HG03469 (cell line): ENCODE results near the gene COG7.

Experiments
- ATAC-seq: cut with Tn5 transposase; IDR thresholded peaks from one replicate; pipeline ENCODE4 v1.9.1; 2021; ENCODE audit warnings: mild to moderate bottlenecking, moderate library complexity, moderate number of reproducible peaks; ENCODE audit not compliant: unreplicated experiment

Gene COG7

DNA sequence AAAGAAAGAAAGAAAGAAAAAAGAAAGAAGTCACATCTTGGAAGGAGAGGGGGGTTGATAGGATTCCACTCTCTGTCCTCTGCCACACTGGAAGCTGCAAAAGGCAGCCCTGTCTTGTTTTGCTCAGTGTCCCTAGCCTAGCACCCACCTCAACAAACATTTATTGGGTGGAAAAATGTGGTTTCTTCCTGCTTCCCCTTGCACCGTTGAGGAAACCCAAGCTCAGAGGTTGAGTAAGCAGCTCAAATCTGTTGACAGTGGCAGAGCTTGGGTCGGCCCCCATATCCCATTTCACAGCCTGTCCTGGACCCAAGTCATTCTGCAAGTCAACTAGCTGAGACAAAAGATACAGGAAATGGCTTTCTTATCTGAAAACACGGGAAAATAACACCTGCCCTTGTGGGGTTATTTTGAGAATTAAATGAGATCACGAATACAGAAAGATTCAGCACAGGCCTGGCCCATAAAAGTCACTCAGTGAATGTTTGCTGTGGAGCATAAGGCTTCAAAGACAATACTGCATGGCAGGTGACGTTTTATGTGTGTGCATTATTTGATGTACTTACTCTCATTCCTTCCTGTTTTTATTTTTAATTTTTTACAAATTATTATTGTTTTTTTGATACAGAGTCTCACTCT lies 87.3 kb downstream of the COG7 start:
- ATAC-seq, result no peak

DNA sequence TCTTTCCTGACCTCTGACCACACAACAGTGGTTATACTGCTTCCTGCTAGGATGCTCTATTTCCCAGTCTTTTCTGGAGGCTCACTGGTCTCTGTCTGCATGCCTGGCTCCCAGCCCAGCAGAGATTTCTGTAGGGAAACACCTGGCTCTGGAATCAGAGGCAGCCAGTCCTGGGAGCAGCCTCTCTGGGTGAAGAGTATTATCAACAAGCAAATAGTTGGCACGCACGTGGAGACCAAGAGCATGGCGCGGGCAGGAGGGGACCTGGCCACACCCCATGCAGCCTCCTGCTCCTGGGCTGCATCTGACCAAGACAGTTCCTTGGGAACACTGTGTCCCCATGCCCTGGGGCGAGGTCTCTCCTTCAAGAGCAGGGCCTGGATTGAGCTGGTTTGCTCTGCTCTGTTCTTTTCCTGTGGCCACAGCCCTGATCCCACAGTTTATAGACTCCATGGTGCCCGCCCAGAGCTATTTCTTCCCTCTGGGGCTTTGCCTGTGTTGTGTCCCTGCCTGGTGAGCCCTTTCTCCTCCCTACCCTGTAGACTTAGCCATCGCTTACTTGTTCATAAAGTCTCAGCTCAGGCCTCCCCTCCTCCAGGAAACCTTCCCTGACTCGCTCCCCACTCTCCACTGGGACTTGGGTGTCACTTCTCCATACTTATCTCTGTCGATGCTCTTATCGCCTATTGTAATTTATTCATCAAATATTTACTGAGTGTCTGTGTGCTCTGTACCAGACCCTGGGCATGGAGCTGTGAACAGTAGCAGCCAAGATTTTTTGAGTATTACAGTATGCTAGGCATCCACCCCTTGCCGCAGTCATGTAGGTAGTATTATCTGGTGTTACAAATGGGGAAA lies 90.3 kb downstream of the COG7 start:
- ATAC-seq, result no peak

DNA sequence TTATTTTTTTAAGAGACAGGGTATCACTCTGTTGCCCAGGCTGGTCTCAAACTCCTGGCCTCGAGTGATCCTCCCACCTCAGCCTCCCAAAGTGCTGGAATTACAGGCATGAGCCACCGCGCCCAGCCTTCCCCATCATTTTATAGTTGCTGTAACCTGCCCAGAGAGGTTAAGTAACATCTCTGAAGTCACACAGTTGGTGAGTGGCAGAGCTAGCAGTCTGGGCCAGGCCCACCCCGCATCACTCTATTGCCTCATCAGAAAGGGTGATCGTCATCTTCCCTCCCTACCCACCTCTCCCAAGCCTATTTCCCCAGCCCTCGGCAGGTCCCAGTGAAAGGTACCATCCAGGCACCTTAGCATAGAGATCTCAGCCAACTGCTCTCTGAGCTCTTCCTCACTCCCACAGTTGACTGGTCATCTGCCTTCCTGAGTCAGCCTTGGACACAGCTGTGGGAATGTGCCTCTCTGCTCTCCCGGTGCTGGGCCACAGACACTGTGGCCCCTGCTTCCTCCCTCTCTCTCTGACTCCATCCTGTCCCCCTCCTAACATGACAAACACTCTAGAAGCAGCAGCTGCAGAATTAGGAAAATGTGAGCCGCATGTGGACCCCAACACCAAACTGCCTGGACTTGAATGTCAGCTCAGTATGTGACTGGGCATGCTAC lies 93.8 kb downstream of the COG7 start:
- no peak for ATAC-seq

DNA sequence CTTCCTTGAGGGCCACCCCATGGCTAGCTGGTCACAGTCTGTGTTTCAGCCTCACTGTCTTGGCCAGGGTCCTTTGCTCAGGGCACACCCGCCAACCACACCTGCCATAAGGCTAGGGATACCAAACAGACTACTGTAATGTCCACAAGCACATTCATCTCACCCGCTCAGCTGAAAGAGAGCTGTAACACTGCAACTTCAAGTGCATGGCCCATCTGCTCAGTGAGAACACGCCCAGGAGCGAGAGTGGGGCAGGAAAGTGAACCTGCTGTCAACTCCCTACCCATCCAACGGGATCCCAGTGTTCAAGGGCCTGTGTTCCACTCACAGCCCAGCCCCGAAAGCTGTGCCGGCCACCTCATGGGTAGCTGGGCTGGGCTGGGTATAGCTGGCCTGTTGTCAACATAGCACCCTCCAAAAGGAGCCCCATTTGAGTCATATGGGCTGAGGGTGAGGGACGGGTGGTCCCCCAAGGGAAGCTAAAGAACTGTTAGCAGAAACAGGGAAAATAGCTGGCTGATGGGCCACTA lies 95.2 kb downstream of the COG7 start:
- no peak for ATAC-seq

DNA sequence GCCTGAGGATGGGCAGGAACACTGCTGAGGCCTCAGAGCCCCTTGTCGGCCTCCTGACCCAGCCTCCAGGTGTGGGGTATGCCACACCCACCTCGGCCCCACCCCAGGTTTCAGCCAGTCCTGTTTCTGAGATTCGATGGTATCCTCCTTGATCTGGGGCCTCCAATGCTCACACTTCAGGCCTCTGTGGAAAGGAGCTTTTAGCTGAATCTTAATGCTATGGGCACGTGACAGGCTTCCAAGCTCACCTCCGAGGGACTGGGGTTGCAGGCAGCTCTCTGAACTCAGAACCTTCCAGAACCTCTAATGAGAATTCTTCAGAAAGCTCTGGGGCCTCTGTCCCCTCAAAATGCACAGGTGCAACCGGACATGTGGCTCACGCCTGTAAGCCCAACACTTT lies 96.0 kb downstream of the COG7 start:
- no peak for ATAC-seq

DNA sequence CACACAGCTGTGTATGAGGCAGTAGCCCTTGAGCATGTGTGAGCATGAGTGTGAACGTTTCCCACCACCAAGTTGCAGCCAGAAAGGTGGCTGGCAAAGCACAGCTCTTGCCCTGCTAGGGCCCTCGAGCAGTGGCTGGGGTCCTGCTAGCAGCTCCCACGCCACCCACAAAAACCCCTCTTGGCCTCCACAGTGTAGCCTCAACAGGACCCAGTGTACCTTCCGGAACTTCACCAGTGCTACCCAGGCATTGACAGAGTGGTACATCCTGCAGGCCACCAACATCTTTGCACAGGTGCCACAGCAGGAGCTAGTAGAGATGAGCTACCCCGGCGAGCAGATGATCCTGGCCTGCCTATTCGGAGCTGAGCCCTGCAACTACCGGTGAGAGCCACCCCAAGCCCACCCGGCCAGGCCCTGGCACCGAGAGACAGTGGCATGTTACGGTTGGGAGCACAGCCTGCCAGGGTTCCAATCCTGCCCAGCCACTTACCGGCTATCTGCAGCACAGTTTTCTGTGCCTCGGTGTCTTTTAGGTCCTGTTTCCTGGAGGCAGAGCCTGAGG lies 97.8 kb downstream of the COG7 start:
- no peak for ATAC-seq

DNA sequence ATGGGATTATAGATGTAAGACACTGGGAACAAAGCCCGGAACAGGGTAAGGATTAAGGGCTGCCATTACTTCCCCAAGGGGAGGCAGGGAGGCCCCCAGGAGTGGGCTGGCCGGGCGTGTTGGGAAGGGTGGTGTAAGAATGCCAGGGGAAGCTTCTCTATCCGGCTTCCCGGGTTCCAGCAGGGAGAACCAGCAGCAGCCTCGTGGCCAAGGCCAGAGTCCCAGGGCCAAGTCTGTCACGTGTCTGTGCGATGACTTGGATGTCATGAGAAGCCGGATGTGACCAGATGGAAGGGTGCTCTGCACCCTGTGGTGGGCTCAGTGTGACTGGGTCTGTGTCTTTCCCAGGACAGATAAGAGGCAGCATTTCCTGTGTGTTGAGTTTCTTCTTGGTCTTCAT lies 98.7 kb downstream of the COG7 start:
- no peak for ATAC-seq

DNA sequence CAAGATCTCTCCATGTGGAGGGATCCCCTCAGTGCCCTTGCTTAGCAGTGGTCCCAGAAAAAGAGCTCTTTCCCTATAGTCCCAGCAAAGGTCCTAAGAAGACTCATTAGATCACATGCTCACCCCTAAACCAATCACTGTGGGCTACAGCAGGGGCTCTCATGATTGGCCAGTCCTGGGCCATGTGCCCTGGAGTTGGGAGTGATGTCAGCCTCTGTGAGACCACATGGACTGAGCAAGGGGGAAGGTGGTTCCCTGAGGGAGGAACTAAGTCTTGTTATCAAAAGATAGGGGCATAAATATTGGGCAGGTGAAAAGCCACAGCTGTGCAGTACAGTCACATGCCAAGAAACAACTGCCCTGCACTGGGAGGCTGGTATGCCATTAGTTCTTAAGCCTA lies 99.5 kb downstream of the COG7 start:
- no peak for ATAC-seq

DNA sequence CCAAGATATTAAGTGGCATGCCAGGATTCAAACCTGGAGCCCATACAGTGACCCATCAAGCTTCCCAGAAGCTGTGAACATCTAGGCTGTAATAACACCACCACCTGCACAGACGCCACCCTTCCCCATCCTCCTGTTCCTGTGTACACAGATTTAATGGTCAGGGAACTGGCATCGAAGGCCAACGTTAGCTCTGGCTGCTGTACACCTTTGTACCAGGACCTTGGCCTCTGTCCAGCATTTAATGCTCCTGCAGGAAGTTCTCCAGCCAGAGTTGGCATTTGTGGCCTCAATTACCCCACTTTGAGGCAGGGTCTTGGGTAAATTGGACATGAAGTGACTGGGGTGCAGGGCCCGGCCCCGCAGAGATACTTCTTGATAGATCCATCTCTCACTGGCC lies 101.6 kb downstream of the COG7 start:
- no peak for ATAC-seq

DNA sequence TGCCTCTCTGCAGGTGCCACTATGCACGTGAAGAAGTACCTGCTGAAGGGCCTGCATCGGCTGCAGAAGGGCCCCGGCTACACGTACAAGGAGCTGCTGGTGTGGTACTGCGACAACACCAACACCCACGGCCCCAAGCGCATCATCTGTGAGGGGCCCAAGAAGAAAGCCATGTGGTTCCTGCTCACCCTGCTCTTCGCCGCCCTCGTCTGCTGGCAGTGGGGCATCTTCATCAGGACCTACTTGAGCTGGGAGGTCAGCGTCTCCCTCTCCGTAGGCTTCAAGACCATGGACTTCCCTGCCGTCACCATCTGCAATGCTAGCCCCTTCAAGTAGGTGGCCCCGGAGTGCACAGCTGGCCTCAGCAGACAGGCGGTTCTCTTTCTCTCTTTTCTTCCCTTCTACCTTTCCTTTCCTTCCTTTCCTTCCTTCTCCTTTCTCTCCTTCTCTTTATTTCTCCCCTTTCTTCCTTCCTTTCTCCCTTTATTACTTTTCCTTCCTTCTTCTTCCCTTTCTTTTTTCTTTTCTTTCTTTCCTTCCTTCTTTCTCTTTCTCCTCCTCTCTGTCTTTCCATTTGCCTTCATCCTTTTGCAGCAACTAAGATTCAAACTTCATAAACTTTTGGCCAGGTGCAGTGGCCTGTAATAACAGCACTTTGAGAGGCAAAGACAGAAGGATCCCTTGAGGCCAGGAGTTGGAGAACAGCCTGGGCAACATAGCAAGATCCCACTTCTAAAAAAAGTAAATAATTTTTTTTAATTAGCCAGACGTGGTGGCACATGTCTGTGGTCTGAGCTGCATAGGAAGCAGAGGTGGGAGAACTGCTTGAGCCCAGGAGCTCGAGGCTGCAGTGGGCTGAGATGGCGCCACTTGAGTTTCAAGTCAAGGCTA lies 104.2 kb downstream of the COG7 start:
- ATAC-seq, result no peak

DNA sequence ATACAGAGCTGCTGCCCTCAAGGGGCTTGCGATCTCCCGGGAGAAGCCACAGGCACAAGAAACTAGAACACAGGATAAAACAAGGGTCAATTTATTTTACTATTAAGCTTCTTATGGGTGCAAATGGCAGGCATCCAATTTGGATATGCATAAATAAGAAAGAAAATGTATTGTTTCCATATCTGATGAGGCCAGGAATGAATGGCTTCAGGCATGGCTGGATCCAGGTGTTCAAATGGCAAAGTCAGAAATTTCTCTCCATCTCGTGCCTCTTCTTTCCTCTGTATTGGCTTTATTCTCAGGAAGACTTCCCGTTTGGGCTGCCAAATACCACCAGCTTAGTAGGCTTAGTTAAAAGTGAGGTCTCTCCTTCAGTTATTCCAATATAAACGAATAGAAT lies 107.8 kb downstream of the COG7 start:
- no peak for ATAC-seq

DNA sequence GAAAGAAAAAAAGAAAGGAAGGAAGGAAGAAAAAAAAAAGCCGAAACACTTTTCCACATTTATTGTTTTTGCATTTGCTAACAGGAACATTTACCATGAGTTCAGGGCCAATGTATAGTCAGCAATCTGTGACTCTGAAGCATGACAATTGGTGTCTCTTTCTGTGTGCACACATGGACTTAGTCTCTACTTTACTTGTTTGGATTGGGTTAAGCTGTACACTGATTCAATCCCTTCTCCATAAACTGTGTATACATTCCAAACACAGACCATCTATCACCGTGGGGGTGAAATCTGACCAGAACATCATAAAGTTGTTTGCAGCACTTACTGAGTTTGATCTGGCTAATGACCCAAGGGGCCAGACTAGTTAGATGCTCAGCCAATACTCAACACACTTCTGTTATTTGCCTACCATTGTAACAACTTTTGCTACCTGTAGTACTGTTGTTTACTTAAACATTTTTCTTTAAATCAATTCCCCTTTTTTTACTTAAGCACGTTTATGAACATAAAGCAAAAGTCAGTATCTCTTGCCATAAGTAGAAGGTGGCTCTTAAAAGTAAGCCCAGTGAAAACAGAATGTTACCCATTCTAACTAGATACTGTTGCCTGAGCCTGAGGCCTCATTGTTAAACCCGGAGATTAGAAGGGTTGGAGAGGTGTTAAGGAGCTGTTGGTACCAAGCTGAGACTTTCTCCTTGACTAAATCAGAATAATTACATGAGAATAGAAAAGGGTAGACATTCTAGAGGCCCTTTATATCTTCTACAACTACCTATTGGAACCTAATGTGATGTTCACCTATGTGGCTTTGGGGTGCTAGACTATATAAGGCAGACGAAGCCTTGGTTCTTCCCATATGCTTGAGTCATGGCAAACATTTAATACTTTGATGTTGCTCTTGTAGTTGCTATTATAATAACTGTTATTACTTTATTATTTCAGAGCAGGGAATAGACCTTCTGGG lies 109.1 kb downstream of the COG7 start:
- ATAC-seq, result no peak

DNA sequence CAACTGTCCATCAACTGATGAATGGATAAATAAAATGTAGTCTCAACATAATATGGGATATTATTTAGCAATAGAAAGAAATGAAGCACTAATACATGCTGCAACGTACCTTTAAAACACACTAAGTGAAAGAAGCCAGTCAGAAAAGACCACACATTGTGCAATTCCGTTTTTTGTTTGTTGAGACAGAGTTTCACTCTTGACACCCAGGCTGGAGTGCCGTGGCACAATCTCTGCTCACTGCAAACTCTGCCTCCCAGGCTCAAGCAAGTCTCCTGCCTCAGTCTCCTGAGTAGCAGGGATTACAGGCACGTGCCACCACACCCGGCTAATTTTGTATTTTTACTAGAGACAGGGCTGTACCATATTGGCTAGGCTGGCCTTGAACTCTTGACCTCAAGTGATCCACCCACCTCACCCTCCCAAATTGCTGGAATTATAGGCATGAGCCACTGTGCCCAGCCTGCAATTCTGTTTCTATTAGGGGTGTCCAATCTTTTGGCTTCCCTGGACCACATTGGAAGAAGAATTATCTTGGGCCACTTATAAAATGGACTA lies 110.8 kb downstream of the COG7 start:
- ATAC-seq, result no peak

DNA sequence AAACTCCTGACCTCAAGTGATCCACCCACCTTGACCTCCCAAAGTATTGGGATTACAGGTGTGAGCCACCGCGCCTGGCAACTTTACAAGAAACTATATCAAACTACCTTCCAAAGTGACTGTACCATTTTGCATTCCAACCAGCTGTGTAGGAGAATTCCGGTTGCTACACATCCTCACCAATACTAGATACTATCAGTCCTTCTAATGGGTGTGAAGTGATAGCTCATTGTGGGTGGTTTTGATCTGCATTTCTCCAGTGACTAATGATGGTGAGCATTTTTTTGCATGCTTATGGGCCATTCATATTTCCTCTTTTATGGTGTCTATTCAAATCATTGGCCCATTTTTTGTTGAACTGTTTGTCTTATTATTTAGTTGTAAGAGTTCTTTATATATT lies 113.2 kb downstream of the COG7 start:
- ATAC-seq, result no peak
